Activated CD8-positive, alpha-beta T cell treated with anti-CD3 and anti-CD28 coated beads, Interleukin-2, amount 10 ng/mL, durations not matched to agents 7 days and 5 days (primary cell): ENCODE measurements around the gene ZNF638. TPM values are rescaled to one million over a fixed set of nuclear protein-coding genes. Genes with fewer than 3 reads are reported as not detected.
"Not testable (repeated sequence)": the region's sequence is repeated elsewhere in the genome, so short reads cannot be mapped to it uniquely, and the experiment has no call there.

Experiments
- ATAC-seq: fragments of 150-1000 bp; cut with Tn5 transposase; one replicate; pipeline ENCODE4 v1.10.0; 2021; ENCODE audit warnings: moderate library complexity
- CTCF ChIA-PET: fragments of 350-600 bp; sonication (Branson Sonifier 250); formaldehyde crosslinking; loops from one replicate; lab custom pipeline; 2021; ENCODE audit warnings: antibody characterized with exemption; lab: Charles Lee
- POLR2A ChIA-PET: fragments of 350-600 bp; sonication (Branson Sonifier 250); formaldehyde crosslinking; loops from one replicate; lab custom pipeline; 2021; ENCODE audit warnings: antibody characterized with exemption; lab: Charles Lee
- DNase-seq: peaks from one replicate; pipeline ENCODE4 v3.0.0-alpha.2; 2020
- H3K27ac Mint-ChIP-seq: one replicate; pipeline ENCODE4 v1.8.0; 2021; ENCODE audit warnings: mild to moderate bottlenecking, mixed read lengths
- H3K27me3 Mint-ChIP-seq: one replicate; pipeline ENCODE4 v1.8.0; 2021; ENCODE audit warnings: low read depth, mixed read lengths
- H3K36me3 Mint-ChIP-seq: one replicate; pipeline ENCODE4 v1.8.0; 2021; ENCODE audit warnings: low read depth, mixed read lengths
- H3K4me1 Mint-ChIP-seq: one replicate; pipeline ENCODE4 v1.8.0; 2021; ENCODE audit warnings: low read depth, mixed read lengths
- H3K4me3 Mint-ChIP-seq: one replicate; pipeline ENCODE4 v1.8.0; 2021; ENCODE audit warnings: mild to moderate bottlenecking, mixed read lengths
- H3K9me3 Mint-ChIP-seq: one replicate; pipeline ENCODE4 v1.8.0; 2022; ENCODE audit warnings: mixed read lengths; ENCODE audit not compliant: insufficient read depth
- total RNA-seq, 2 experiments: library from RNA; stranded (reverse); gene quantifications; one replicate each; pipeline ENCODE4 v1.2.3, GENCODE V29; 2021

ZNF638 gene
- total RNA-seq, 2 experiments from 2014 or later, result 69.7 to 74.0 TPM

- Mint-ChIP-seq H3K9me3 (no peaks in the 10 kb centered on the region), H3K36me3 (peaks cover 56% of the 10 kb centered on the region), H3K4me3 (no peak overlapping the region), H3K4me1 (no peaks in the 10 kb centered on the region), H3K27me3 (no peaks in the 10 kb centered on the region), H3K27ac (no peak overlapping the region)
- POLR2A ChIA-PET, result no interaction called here
- ATAC-seq, result no peak
- no peak for DNase-seq
- CTCF ChIA-PET, result interaction anchor here (1.3 to 1.7 kb wide), 2 partner anchors 71 to 103 kb away, joined by 4 read pairs; partner anchors contain the start of gene ZNF638
These were observed 70.8 kb downstream of the ZNF638 start for GRCh38 chr2:71402427-71402826.

- H3K9me3 Mint-ChIP-seq, result no peaks in the 10 kb centered on the region
- H3K4me3 Mint-ChIP-seq, result no peak overlapping the region
- no peak for ATAC-seq
- H3K4me1 Mint-ChIP-seq, result no peaks in the 10 kb centered on the region
- H3K27ac Mint-ChIP-seq, result no peak overlapping the region
- ChIA-PET POLR2A (no interaction called here), CTCF (interaction anchor here (1.6 kb wide), 1 partner anchor 78 kb away, joined by 4 read pairs; the partner anchor contains the start of gene ZNF638)
- peaks cover 41% of the 10 kb centered on the region for H3K36me3 Mint-ChIP-seq
- H3K27me3 Mint-ChIP-seq, result no peaks in the 10 kb centered on the region
- no peak for DNase-seq
These were observed 78.0 kb downstream of the ZNF638 start for GRCh38 chr2:71409611-71410010.

GRCh38 chr2:71410696-71411095, 79.1 kb downstream of the ZNF638 start:
- ChIA-PET CTCF (no interaction called here), POLR2A (no interaction called here)
- DNase-seq (no peak), ATAC-seq (no peak)
- Mint-ChIP-seq H3K27ac (no peak overlapping the region), H3K9me3 (no peaks in the 10 kb centered on the region), H3K27me3 (no peaks in the 10 kb centered on the region), H3K4me3 (no peak overlapping the region), H3K36me3 (peaks cover 32% of the 10 kb centered on the region), H3K4me1 (no peaks in the 10 kb centered on the region)

GRCh38 chr2:71416866-71417265, 85.3 kb downstream of the ZNF638 start:
- not testable (repeated sequence) for ATAC-seq, H3K27me3 Mint-ChIP-seq, H3K36me3 Mint-ChIP-seq, H3K9me3 Mint-ChIP-seq, H3K27ac Mint-ChIP-seq
- ChIA-PET POLR2A (interaction anchor here (0.6 kb wide), 2 partner anchors 30 to 287 kb away, joined by 3 read pairs; partner anchors contain the start of gene MCEE), CTCF (interaction anchor here (1.4 kb wide), 1 partner anchor 85 kb away, joined by 9 read pairs; the partner anchor contains the start of gene ZNF638)
- Mint-ChIP-seq H3K4me1 (peaks cover 12% of the 10 kb centered on the region), H3K4me3 (peak overlapping the region; percentile 81)
- DNase-seq, result peak; percentile 48

GRCh38 chr2:71417300-71418202, 86.0 kb downstream of the ZNF638 start:
- H3K4me1 Mint-ChIP-seq, result peaks cover 12% of the 10 kb centered on the region
- no peaks in the 10 kb centered on the region for H3K9me3 Mint-ChIP-seq
- DNase-seq, result no peak
- ChIA-PET CTCF (interaction anchor here (0.7 to 1.4 kb wide), 2 partner anchors 16 to 86 kb away, joined by 3 to 9 read pairs; partner anchors contain the start of gene ZNF638), POLR2A (interaction anchor here (0.6 to 1.1 kb wide), 3 partner anchors 31 to 288 kb away, joined by 3 read pairs; partner anchors contain the start of gene MCEE)
- peaks cover 4% of the 10 kb centered on the region for H3K36me3 Mint-ChIP-seq
- ATAC-seq, result peak; percentile 60
- peak overlapping the region; percentile 81 for H3K4me3 Mint-ChIP-seq
- peak overlapping the region; percentile 75 for H3K27ac Mint-ChIP-seq
- H3K27me3 Mint-ChIP-seq, result no peaks in the 10 kb centered on the region

- no peak overlapping the region for H3K4me3 Mint-ChIP-seq
- no peak for ATAC-seq
- no peaks in the 10 kb centered on the region for H3K27me3 Mint-ChIP-seq
- peaks cover 12% of the 10 kb centered on the region for H3K4me1 Mint-ChIP-seq
- H3K36me3 Mint-ChIP-seq, result peaks cover 18% of the 10 kb centered on the region
- CTCF ChIA-PET, result interaction anchor here (0.6 kb wide), 1 partner anchor 20 kb away, joined by 3 read pairs; no protein-coding TSS in a partner anchor
- H3K27ac Mint-ChIP-seq, result no peak overlapping the region
- no peaks in the 10 kb centered on the region for H3K9me3 Mint-ChIP-seq
- DNase-seq, result no peak
- POLR2A ChIA-PET, result no interaction called here
These were observed 87.6 kb downstream of the ZNF638 start for GRCh38 chr2:71419145-71419544.

GRCh38 chr2:71419976-71420375, 88.4 kb downstream of the ZNF638 start:
- no peaks in the 10 kb centered on the region for H3K27me3 Mint-ChIP-seq
- H3K36me3 Mint-ChIP-seq, result peaks cover 25% of the 10 kb centered on the region
- ChIA-PET POLR2A (no interaction called here), CTCF (no interaction called here)
- no peaks in the 10 kb centered on the region for H3K9me3 Mint-ChIP-seq
- no peak overlapping the region for H3K27ac Mint-ChIP-seq
- ATAC-seq (no peak), DNase-seq (no peak)
- peaks cover 12% of the 10 kb centered on the region for H3K4me1 Mint-ChIP-seq
- no peak overlapping the region for H3K4me3 Mint-ChIP-seq

GRCh38 chr2:71422786-71423185, 91.2 kb downstream of the ZNF638 start:
- Mint-ChIP-seq H3K9me3 (no peaks in the 10 kb centered on the region), H3K27me3 (no peaks in the 10 kb centered on the region), H3K27ac (no peak overlapping the region), H3K4me3 (no peak overlapping the region), H3K36me3 (peaks cover 42% of the 10 kb centered on the region), H3K4me1 (peaks cover 7% of the 10 kb centered on the region)
- POLR2A ChIA-PET, result no interaction called here
- CTCF ChIA-PET, result no interaction called here
- ATAC-seq (no peak), DNase-seq (no peak)

GRCh38 chr2:71423817-71424420, 92.3 kb downstream of the ZNF638 start:
- H3K4me1 Mint-ChIP-seq, result peaks cover 5% of the 10 kb centered on the region
- H3K9me3 Mint-ChIP-seq, result no peaks in the 10 kb centered on the region
- DNase-seq, result no peak
- no peak overlapping the region for H3K4me3 Mint-ChIP-seq
- POLR2A ChIA-PET, result no interaction called here
- ATAC-seq, result no peak
- CTCF ChIA-PET, result no interaction called here
- H3K36me3 Mint-ChIP-seq, result peaks cover 47% of the 10 kb centered on the region
- no peaks in the 10 kb centered on the region for H3K27me3 Mint-ChIP-seq
- no peak overlapping the region for H3K27ac Mint-ChIP-seq

GRCh38 chr2:71426721-71427120, 95.1 kb downstream of the ZNF638 start:
- Mint-ChIP-seq H3K36me3 (peaks cover 50% of the 10 kb centered on the region), H3K27me3 (no peaks in the 10 kb centered on the region)
- DNase-seq, result no peak

GRCh38 chr2:71428472-71429383, 97.1 kb downstream of the ZNF638 start:
- H3K4me3 Mint-ChIP-seq, result no peak overlapping the region
- H3K9me3 Mint-ChIP-seq, result no peaks in the 10 kb centered on the region
- H3K27ac Mint-ChIP-seq, result no peak overlapping the region
- DNase-seq (no peak), ATAC-seq (no peak)
- H3K4me1 Mint-ChIP-seq, result no peaks in the 10 kb centered on the region
- no peaks in the 10 kb centered on the region for H3K27me3 Mint-ChIP-seq
- ChIA-PET POLR2A (interaction anchor here (0.6 kb wide), 1 partner anchor 207 kb away, joined by 3 read pairs; no protein-coding TSS in a partner anchor), CTCF (no interaction called here)
- peaks cover 51% of the 10 kb centered on the region for H3K36me3 Mint-ChIP-seq

More at GRCh38 chr2:71426721-71427120, 95.1 kb downstream of the ZNF638 start:
- Mint-ChIP-seq H3K27ac (no peak overlapping the region), H3K4me3 (no peak overlapping the region), H3K4me1 (no peaks in the 10 kb centered on the region), H3K9me3 (no peaks in the 10 kb centered on the region)
- ChIA-PET CTCF (no interaction called here), POLR2A (no interaction called here)
- no peak for ATAC-seq
